CD8-positive, alpha-beta memory T cell (primary cell): ENCODE results near the gene COL19A1. TPM values are rescaled to one million over a fixed set of nuclear protein-coding genes. Genes with fewer than 3 reads are reported as not detected.

Experiments used
- CTCF ChIA-PET: fragments of 350-600 bp; sonication (Branson Sonifier 250); formaldehyde crosslinking; loops from one replicate; lab custom pipeline; 2021; ENCODE audit warnings: antibody characterized with exemption; lab: Charles Lee
- POLR2A ChIA-PET: fragments of 350-600 bp; sonication (Branson Sonifier 250); formaldehyde crosslinking; loops from one replicate; lab custom pipeline; 2021; ENCODE audit warnings: antibody characterized with exemption; lab: Charles Lee
- DNase-seq, 5 donors: peaks; one replicate each; pipeline versions ENCODE4 v3.0.0 to v3.0.0-alpha.2; 2020 to 2022; ENCODE audit warnings: mixed read lengths in 1 of 5
- H3K27ac ChIP-seq: one replicate; pipeline ENCODE4 v1.7.0; 2013; ENCODE audit warnings: low read depth, mild to moderate bottlenecking, low read length, moderate library complexity
- H3K27me3 ChIP-seq: 2 replicates; pipeline ENCODE4 v1.7.0; 2013; ENCODE audit warnings: low read length, mild to moderate bottlenecking; ENCODE audit not compliant: insufficient read depth, poor library complexity, severe bottlenecking
- H3K36me3 ChIP-seq: 2 replicates; pipeline ENCODE4 v1.7.0; 2013; ENCODE audit warnings: mild to moderate bottlenecking, low read length, moderate library complexity; ENCODE audit not compliant: insufficient read depth
- H3K4me1 ChIP-seq: 2 replicates; pipeline ENCODE4 v1.7.0; 2013; ENCODE audit warnings: mild to moderate bottlenecking, low read length, moderate library complexity; ENCODE audit not compliant: insufficient read depth
- H3K4me3 ChIP-seq: 2 replicates; pipeline ENCODE4 v1.7.0; 2013; ENCODE audit warnings: mild to moderate bottlenecking, low read length
- H3K9me3 ChIP-seq: 2 replicates; pipeline ENCODE4 v1.7.0; 2013; ENCODE audit warnings: mild to moderate bottlenecking, low read length
- H3K27ac Mint-ChIP-seq, 8 donors: one replicate each; pipeline ENCODE4 v1.8.0; 2020 to 2021; ENCODE audit warnings: mixed read lengths in 8 of 8, mild to moderate bottlenecking in 6 of 8, inconsistent platforms in 3 of 8, moderate library complexity in 3 of 8
- H3K27me3 Mint-ChIP-seq, 2 donors: one replicate each; pipeline ENCODE4 v1.8.0; 2020 to 2021; ENCODE audit warnings: mixed read lengths in 2 of 2, mild to moderate bottlenecking in 1 of 2, moderate library complexity in 1 of 2
- H3K36me3 Mint-ChIP-seq, 3 donors: one replicate each; pipeline ENCODE4 v1.8.0; 2020 to 2021; ENCODE audit warnings: mixed read lengths in 3 of 3, inconsistent platforms in 1 of 3, mild to moderate bottlenecking in 1 of 3
- H3K4me1 Mint-ChIP-seq, 3 donors: one replicate each; pipeline ENCODE4 v1.8.0; 2020 to 2021; ENCODE audit warnings: mixed read lengths in 3 of 3, inconsistent platforms in 1 of 3, mild to moderate bottlenecking in 1 of 3
- H3K4me3 Mint-ChIP-seq, 7 donors: one replicate each; pipeline ENCODE4 v1.8.0; 2020 to 2021; ENCODE audit warnings: mixed read lengths in 7 of 7, mild to moderate bottlenecking in 6 of 7, moderate library complexity in 4 of 7, inconsistent platforms in 2 of 7
- H3K9me3 Mint-ChIP-seq, 5 donors: one replicate each; pipeline ENCODE4 v1.8.0; 2020 to 2022; ENCODE audit warnings: mixed read lengths in 5 of 5, mild to moderate bottlenecking in 3 of 5, moderate library complexity in 2 of 5, inconsistent platforms in 1 of 5
- polyA plus RNA-seq: library from polyadenylated mRNA; unstranded; fragments of 300-500 nt; fragmentation: Illumina TruSeq; gene quantifications from one replicate; pipeline ENCODE4 v1.2.3, GENCODE V29; 2021
- total RNA-seq, 2 experiments: library from RNA; stranded (reverse); gene quantifications; one replicate each; pipeline ENCODE4 v1.2.3, GENCODE V29; 2021

Gene COL19A1
- total and polyA plus RNA-seq, 3 experiments from 2014 or later: 0.07 to 0.33 TPM; not detected in 1

- no peak for DNase-seq
- Mint-ChIP-seq H3K9me3 (peaks cover 0 to 3% (median 0%) of the 10 kb centered on the region in 5 donors), H3K27me3 (peaks cover 0 to 5% of the 10 kb centered on the region in 2 donors), H3K4me1 (no peaks in the 10 kb centered on the region), H3K4me3 (no peak overlapping the region), H3K36me3 (no peaks in the 10 kb centered on the region), H3K27ac (no peak overlapping the region)
- Histone ChIP-seq H3K36me3 (no peaks in the 10 kb centered on the region), H3K9me3 (no peaks in the 10 kb centered on the region), H3K4me3 (no peak overlapping the region), H3K27ac (no peak overlapping the region), H3K4me1 (no peaks in the 10 kb centered on the region), H3K27me3 (no peaks in the 10 kb centered on the region)
- CTCF ChIA-PET: no interaction called here
- POLR2A ChIA-PET: no interaction called here
Observed at GRCh38 chr6:70051197-70052124, 185.1 kb downstream of the COL19A1 start.

DNA sequence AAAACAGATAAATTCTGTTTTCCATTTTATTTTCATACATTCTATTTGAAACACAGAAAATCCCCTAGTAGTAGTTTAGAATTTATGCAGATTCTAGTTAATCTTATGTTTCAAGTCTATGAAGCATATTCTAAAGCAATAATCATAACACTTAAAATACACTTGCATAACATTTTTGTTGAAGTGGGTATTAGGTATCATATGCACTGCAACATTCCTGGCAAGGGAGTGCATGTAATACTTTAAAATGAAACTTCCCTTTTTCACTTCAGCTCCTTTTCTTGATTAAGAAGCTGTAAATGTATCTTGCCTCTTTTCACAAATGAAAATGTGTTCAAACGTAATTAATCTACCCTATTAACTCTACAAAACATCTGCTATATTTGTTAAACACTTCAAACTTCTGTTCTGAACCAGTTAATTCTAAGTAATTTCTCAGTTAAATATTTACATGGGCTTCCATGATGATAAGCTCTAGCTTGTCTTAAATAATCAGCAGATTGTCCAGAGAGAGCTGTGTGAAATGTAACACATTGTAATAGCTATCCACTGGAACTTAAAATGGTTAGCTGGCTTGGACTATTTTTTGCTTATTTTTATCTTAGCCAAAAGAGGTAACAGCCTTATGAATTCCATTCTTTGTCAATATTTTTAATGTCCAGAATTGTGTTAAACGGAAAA is 192.8 kb downstream of the COL19A1 start:
- Mint-ChIP-seq H3K27me3 (no peaks in the 10 kb centered on the region), H3K4me1 (no peaks in the 10 kb centered on the region), H3K27ac (no peak overlapping the region), H3K9me3 (peaks cover 0 to 2% (median 0%) of the 10 kb centered on the region in 5 donors), H3K36me3 (no peaks in the 10 kb centered on the region), H3K4me3 (no peak overlapping the region)
- no peaks in the 10 kb centered on the region for H3K36me3 ChIP-seq
- no peaks in the 10 kb centered on the region for H3K4me1 ChIP-seq
- no peaks in the 10 kb centered on the region for H3K27me3 ChIP-seq
- H3K27ac ChIP-seq: no peak overlapping the region
- DNase-seq: no peak
- ChIA-PET CTCF (no interaction called here), POLR2A (no interaction called here)
- no peaks in the 10 kb centered on the region for H3K9me3 ChIP-seq
- H3K4me3 ChIP-seq: no peak overlapping the region

DNA sequence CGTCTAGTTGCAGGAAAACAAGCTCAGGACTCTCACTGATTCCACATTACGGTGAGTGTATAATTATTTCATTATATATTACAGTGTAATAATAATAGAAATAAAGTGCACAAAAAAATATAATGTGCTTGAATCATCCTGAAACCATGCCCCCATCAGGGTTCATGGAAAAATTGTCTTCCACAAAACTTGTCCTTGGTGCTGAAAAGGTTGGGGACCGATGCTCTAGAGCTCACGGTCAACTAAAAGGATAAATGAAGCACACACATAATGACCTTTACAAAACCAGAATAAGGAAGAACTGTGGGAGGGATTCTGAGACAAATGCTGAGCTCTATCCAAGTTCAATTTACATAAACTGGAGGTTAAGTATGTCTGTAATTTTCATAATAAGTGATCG is 194.3 kb downstream of the COL19A1 start:
- no peaks in the 10 kb centered on the region for H3K27me3 Mint-ChIP-seq
- no peak for DNase-seq
- POLR2A ChIA-PET: no interaction called here
- H3K4me1 ChIP-seq: no peaks in the 10 kb centered on the region
- H3K9me3 ChIP-seq: no peaks in the 10 kb centered on the region
- H3K27ac ChIP-seq: no peak overlapping the region
- H3K9me3 Mint-ChIP-seq: peaks cover 0 to 2% (median 0%) of the 10 kb centered on the region in 5 donors
- CTCF ChIA-PET: no interaction called here
- H3K4me3 Mint-ChIP-seq: no peak overlapping the region
- H3K4me3 ChIP-seq: no peak overlapping the region
- no peaks in the 10 kb centered on the region for H3K4me1 Mint-ChIP-seq
- H3K36me3 Mint-ChIP-seq: no peaks in the 10 kb centered on the region
- H3K36me3 ChIP-seq: no peaks in the 10 kb centered on the region
- no peaks in the 10 kb centered on the region for H3K27me3 ChIP-seq
- H3K27ac Mint-ChIP-seq: no peak overlapping the region

- no peak overlapping the region for H3K27ac Mint-ChIP-seq
- Histone ChIP-seq H3K36me3 (no peaks in the 10 kb centered on the region), H3K27ac (no peak overlapping the region), H3K9me3 (no peaks in the 10 kb centered on the region), H3K4me1 (no peaks in the 10 kb centered on the region), H3K4me3 (no peak overlapping the region), H3K27me3 (no peaks in the 10 kb centered on the region)
- no peaks in the 10 kb centered on the region for H3K4me1 Mint-ChIP-seq
- H3K9me3 Mint-ChIP-seq: peaks cover 0 to 2% (median 0%) of the 10 kb centered on the region in 5 donors
- H3K4me3 Mint-ChIP-seq: no peak overlapping the region
- ChIA-PET POLR2A (no interaction called here), CTCF (no interaction called here)
- no peaks in the 10 kb centered on the region for H3K36me3 Mint-ChIP-seq
- no peaks in the 10 kb centered on the region for H3K27me3 Mint-ChIP-seq
- no peak for DNase-seq
Observed at GRCh38 chr6:70061546-70061945, 195.2 kb downstream of the COL19A1 start.

- peaks cover 0 to 2% (median 0%) of the 10 kb centered on the region in 5 donors for H3K9me3 Mint-ChIP-seq
- no peaks in the 10 kb centered on the region for H3K27me3 ChIP-seq
- H3K9me3 ChIP-seq: no peaks in the 10 kb centered on the region
- H3K36me3 Mint-ChIP-seq: no peaks in the 10 kb centered on the region
- CTCF ChIA-PET: no interaction called here
- POLR2A ChIA-PET: no interaction called here
- H3K4me1 Mint-ChIP-seq: no peaks in the 10 kb centered on the region
- H3K36me3 ChIP-seq: no peaks in the 10 kb centered on the region
- no peak for DNase-seq
- H3K4me3 ChIP-seq: no peak overlapping the region
- no peak overlapping the region for H3K27ac Mint-ChIP-seq
- H3K4me1 ChIP-seq: no peaks in the 10 kb centered on the region
- H3K27me3 Mint-ChIP-seq: no peaks in the 10 kb centered on the region
- no peak overlapping the region for H3K4me3 Mint-ChIP-seq
- H3K27ac ChIP-seq: no peak overlapping the region
Observed at GRCh38 chr6:70062010-70062409, 195.7 kb downstream of the COL19A1 start.

- H3K36me3 Mint-ChIP-seq: no peaks in the 10 kb centered on the region
- POLR2A ChIA-PET: no interaction called here
- no peaks in the 10 kb centered on the region for H3K4me1 ChIP-seq
Observed at GRCh38 chr6:70072540-70073179, 206.3 kb downstream of the COL19A1 start.

GRCh38 chr6:70073637-70074036 is 207.3 kb downstream of the COL19A1 start:
- H3K9me3 ChIP-seq: no peaks in the 10 kb centered on the region
- peak overlapping the region in 1 of 8 donors; percentile 21 for H3K27ac Mint-ChIP-seq
- peaks cover 0 to 2% (median 0%) of the 10 kb centered on the region in 5 donors for H3K9me3 Mint-ChIP-seq
- no peaks in the 10 kb centered on the region for H3K4me1 ChIP-seq
- no peaks in the 10 kb centered on the region for H3K36me3 Mint-ChIP-seq
- POLR2A ChIA-PET: no interaction called here
- no peak for DNase-seq
- no peaks in the 10 kb centered on the region for H3K27me3 Mint-ChIP-seq
- H3K36me3 ChIP-seq: no peaks in the 10 kb centered on the region
- H3K27ac ChIP-seq: no peak overlapping the region
- no peaks in the 10 kb centered on the region for H3K4me1 Mint-ChIP-seq
- CTCF ChIA-PET: no interaction called here
- H3K27me3 ChIP-seq: no peaks in the 10 kb centered on the region
- H3K4me3 Mint-ChIP-seq: no peak overlapping the region
- no peak overlapping the region for H3K4me3 ChIP-seq

More at GRCh38 chr6:70072540-70073179, 206.3 kb downstream of the COL19A1 start:
- peak overlapping the region in 1 of 8 donors; percentile 16 for H3K27ac Mint-ChIP-seq
- Histone ChIP-seq H3K27ac (no peak overlapping the region), H3K4me3 (no peak overlapping the region), H3K36me3 (no peaks in the 10 kb centered on the region), H3K9me3 (no peaks in the 10 kb centered on the region), H3K27me3 (no peaks in the 10 kb centered on the region)
- H3K4me1 Mint-ChIP-seq: no peaks in the 10 kb centered on the region
- H3K9me3 Mint-ChIP-seq: peaks cover 0 to 2% (median 0%) of the 10 kb centered on the region in 5 donors
- CTCF ChIA-PET: no interaction called here
- no peak for DNase-seq
- no peak overlapping the region for H3K4me3 Mint-ChIP-seq
- H3K27me3 Mint-ChIP-seq: no peaks in the 10 kb centered on the region

- H3K27ac Mint-ChIP-seq: no peak overlapping the region
- H3K4me1 Mint-ChIP-seq: no peaks in the 10 kb centered on the region
- no peak for DNase-seq
- Histone ChIP-seq H3K4me3 (no peak overlapping the region), H3K27me3 (no peaks in the 10 kb centered on the region), H3K9me3 (no peaks in the 10 kb centered on the region), H3K4me1 (no peaks in the 10 kb centered on the region), H3K27ac (no peak overlapping the region), H3K36me3 (no peaks in the 10 kb centered on the region)
- POLR2A ChIA-PET: no interaction called here
- no peak overlapping the region for H3K4me3 Mint-ChIP-seq
- no peaks in the 10 kb centered on the region for H3K27me3 Mint-ChIP-seq
- H3K36me3 Mint-ChIP-seq: no peaks in the 10 kb centered on the region
- H3K9me3 Mint-ChIP-seq: no peaks in the 10 kb centered on the region
- CTCF ChIA-PET: no interaction called here
Observed at GRCh38 chr6:70079241-70079640, 212.9 kb downstream of the COL19A1 start.
